IPS DF 4.7 (cell line): ENCODE measurements around the gene PRKAG3.

Experiments used
- DNase-seq: peaks from one replicate; pipeline ENCODE4 v3.0.0-alpha.2; 2013; ENCODE audit warnings: low spot score; ENCODE audit errors: extremely low read depth

Gene PRKAG3

DNA sequence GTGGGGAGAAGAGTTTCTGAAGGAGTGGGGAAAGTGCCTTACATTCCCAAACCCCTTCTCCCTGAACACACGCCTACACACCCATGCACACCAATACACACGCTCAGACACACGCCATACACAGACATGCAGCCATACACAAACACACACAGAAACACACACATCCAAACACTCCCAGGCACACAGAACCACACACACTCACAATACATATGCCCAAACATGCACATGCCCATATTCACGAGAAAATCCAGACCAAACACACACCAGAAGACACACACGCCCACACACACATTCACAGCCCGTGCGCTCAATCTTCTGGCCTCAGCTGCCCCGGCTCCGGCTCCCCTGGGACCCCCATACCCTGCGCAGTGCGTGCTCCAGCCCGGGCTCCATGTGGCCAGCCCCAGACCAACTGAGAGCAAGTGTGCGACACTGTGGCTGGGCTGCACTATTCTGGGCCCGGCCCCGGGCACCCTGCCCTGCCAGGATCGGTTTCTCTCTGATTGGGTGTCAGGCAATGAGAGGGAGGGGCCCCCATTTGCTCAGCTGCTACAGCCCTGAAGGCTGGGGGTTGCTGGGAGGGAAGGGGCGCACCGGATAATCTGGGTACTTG lies at the start of gene PRKAG3:
TSS of gene PRKAG3 (minus strand) at position 426 of the 613 bp plus-strand sequence.
- DNase-seq: no peak

DNA sequence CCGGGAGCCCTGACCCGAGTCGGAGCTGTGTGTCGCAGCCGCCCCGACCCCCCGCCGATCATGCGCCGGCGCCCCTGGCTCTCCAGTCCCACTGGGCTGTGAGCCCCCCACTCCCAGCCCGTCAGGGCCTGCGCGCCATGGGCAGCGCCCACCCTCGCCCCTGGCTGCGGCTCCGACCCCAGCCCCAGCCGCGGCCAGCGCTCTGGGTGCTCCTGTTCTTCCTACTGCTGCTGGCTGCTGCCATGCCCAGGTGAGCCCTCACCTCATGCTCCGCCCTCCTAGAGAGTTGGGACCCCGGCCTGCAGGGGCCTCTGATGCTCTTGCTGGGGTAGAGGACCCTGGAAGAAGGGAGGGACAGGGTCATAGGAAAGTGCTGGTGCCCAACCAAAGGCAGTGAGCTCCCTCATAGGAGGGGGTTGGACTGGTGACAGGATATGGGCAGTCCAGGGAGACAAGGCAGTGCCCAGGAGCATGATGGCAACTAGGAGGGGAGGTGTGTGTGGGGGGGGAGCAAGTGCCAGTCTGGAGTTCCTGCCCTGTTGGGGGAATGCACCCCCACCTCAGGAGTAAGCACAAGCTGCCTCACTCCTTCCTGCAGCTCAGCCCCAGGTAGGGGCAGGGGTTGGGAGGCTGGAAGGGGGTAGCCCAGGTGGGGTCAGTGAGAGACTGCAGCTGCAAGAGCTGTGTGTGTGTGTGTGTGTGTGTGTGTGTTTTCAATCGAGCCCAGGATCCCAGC lies 49.4 kb upstream of the PRKAG3 start:
- DNase-seq: no peak

DNA sequence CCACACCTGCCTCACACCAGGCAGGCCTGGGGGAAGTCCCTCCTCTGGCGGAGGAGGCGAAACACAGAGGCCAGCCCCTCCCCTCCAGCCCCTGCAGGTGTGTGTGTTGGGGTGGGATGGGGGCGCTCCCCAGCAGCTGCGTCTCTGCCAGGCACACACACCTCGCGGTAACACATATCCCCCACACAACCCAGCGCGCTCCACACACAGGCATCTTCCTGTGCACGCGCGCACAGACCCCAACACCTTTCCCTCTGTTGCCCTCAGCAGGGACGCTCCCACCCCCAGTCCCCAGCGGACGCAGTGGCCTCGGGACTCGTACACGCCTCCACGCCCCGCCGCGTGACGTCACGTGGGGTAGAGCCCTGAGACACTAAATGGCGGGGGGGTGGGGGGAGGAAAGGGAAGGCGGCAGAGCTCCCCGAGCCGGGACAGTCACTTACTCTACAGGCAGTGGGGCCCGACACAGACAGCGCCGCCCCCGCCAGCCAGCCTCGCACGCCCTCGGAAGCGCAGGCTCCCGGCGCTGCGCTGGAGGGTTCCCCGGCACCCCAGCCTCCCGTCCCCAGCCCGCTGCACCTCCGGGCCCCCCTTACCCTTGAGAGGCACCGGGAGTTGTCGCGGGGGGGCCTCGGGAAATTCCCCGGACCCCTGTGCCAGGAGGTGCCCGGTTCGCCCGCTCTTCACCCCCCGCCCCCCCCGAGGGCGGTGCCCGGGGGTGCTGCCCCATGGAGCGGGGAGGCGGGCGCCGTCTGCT lies 48.7 kb upstream of the PRKAG3 start, which contains the start of gene WNT10A:
TSS of gene WNT10A (plus strand) at position 751 of the 757 bp plus-strand sequence. CDS start 144 bp downstream, outside the sequence.
- DNase-seq: no peak

DNA sequence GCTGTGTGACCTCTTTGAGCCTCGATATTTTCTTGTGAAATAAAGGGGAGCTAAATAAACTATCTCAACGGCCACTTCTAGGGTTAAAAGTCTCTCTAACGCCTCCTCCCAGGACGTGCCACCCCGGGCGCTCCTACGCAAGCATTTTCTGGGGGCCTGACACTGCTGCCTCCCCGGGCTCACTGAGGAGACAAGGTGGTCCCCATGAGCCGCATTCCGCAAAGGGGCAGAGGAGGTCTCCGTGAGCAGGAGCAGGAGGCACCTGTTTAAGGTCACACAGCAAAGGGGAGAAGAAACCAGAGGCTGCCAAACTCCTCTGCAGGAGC lies 48.1 kb upstream of the PRKAG3 start:
- DNase-seq: no peak

DNA sequence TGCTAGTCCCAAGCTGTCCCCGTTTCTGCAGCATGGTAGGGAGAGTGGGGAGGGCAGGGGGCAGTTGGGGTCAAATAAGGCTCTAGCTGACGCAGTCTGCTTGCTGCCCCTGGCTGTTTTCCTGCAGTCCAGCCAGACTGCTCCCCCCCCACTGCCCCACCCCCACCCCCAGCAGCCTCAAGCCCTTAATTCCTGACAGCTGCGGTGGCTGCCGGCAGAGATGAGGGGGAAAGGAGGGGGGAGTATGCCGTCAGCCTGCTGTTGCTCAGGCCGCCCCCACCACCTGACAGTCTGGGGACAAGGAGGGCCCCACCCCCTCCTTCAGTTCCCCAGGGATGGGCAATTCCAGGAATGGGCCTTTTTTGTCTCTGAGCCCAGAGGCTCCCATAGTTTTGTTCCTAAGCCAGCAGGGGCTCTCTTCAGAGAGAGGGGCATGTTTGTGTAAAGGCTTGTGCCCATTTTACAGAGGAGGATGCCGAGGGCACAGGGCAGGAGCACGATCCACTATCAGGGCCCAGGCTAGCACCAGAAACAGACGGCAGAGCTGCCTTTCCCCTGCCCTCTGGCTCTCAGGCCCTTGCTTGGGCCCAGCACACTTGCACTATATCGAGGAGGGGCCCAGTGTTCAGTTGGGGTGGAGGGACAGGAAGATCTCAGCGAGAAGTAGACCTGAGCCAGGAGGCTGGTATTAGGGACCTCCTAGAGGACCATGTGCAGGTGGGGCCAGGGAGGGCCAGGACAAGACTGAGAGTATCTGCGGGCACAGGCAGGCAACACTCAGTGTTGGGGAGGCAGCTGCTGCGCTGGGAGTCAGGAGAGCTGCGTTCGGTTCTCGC lies 47.5 kb upstream of the PRKAG3 start:
- DNase-seq: no peak

DNA sequence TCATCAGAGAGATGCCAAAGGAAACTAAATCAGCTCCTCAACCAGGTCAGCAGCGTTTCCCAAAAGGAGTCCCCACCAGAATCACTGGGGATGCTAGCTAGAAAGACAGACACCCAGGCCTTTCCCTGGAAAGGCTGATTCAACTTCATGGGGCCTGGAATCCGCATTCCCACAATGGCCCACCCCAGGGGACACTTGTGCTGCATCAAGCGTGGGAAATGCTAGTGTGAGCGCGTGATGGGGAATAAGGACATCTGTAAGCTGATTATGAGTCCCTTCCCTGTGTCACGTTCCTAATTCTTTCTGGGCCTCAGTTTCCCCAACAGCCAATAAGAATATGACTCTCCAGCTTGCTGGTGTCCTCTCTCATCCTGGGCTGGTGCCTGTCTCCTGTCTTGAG lies 46.9 kb upstream of the PRKAG3 start:
- DNase-seq: no peak

DNA sequence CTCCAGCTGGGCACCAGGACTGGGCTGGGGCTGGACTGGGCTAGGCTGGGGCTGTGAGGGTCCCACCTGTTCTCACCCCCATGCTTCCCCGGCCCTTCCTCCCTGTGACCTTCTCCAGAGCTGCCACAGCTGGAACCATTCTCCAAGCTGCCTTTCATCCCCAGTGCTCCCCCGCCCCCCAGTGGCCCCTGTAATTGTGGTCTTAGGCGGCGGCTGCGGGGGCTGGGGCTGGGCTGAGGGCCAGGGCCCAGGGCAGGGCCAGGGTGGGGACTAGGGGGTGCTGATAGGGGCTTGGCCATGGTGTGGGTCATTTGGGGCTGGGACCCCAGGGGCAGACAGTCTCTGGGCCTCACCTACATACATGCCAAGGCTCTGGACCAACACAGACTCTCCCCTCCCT lies 46.3 kb upstream of the PRKAG3 start:
- no peak for DNase-seq

DNA sequence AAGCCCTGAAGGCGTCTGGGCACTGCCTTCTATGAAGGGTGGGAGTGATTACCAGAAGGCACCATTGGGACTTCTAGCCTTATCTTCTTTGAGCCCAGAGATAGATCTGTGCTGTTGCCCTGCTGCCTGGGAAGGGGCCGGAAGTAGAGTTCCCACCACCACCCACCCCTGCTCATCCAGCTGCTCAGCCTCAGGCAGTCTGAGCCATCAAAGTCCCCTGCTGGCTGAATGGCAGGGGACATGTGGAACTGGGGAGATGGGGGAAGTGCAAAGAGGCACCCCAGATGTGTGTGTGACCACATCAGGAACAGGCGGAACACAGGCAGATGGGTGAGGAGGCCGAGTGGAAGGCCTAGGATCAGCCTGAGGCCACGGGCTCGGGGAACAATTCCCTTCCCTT lies 45.7 kb upstream of the PRKAG3 start:
- no peak for DNase-seq

DNA sequence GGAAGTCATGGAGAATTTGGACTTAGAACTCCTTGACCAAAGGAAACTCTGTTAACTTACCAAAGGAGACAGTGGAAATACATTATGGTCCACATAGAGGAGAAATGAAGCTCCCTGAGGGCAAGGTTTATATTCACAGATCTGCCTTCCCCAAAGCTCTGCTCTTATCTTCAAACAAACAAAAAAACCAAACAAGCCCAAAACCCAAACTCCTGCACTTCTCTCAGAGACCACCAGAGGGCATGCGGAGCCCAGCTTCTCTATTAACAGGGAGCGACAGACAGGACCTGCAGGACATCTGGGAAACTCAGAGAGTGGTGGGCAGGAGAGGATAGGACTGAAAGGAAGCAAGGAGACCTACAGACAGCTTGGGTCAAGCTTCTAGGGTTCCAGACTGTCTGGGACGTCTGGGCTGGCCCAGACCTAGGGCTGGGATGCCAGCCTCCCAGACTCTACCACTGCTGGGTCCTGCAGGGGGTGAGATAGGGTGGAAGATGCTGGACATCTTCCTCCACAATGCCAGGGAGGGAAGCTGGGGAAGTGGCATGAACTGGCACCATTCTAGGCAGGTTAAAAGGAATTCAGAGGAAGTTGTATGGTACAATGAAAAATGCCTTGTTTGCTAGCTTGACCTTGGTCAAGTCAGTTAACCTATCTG lies 45.1 kb upstream of the PRKAG3 start:
- no peak for DNase-seq

DNA sequence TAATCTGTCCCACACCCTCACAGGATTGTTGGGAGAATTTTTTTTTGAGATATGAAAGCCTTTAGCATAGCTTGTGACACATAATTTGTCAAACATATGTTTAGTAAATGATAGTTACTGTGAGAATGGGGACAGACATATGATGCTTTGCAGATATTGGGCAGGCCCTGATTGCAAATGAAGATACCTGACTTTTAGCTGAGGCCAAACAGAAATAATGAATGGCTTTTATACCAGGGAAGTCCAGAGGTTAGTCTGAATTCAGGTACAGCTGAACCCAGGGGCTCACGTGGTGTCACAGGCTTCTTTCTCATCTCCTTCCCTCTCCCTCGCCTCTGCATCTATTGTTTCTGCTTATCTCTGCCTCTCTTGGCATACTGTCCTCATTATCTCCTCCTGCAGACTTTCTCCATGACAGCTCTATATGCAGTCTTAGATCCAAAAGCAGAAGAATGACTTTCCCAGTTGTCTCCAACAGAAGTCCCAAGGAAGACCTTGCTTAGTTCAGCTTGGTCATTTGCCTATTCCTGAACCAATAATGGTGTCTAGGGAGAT lies 44.2 kb upstream of the PRKAG3 start:
- DNase-seq: no peak

DNA sequence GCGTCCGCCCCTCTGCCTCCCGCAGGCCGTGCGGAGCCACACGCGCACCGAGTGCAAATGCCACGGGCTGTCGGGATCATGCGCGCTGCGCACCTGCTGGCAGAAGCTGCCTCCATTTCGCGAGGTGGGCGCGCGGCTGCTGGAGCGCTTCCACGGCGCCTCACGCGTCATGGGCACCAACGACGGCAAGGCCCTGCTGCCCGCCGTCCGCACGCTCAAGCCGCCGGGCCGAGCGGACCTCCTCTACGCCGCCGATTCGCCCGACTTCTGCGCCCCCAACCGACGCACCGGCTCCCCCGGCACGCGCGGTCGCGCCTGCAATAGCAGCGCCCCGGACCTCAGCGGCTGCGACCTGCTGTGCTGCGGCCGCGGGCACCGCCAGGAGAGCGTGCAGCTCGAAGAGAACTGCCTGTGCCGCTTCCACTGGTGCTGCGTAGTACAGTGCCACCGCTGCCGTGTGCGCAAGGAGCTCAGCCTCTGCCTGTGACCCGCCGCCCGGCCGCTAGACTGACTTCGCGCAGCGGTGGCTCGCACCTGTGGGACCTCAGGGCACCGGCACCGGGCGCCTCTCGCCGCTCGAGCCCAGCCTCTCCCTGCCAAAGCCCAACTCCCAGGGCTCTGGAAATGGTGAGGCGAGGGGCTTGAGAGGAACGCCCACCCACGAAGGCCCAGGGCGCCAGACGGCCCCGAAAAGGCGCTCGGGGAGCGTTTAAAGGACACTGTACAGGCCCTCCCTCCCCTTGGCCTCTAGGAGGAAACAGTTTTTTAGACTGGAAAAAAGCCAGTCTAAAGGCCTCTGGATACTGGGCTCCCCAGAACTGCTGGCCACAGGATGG lies 42.0 kb upstream of the PRKAG3 start:
- no peak for DNase-seq

DNA sequence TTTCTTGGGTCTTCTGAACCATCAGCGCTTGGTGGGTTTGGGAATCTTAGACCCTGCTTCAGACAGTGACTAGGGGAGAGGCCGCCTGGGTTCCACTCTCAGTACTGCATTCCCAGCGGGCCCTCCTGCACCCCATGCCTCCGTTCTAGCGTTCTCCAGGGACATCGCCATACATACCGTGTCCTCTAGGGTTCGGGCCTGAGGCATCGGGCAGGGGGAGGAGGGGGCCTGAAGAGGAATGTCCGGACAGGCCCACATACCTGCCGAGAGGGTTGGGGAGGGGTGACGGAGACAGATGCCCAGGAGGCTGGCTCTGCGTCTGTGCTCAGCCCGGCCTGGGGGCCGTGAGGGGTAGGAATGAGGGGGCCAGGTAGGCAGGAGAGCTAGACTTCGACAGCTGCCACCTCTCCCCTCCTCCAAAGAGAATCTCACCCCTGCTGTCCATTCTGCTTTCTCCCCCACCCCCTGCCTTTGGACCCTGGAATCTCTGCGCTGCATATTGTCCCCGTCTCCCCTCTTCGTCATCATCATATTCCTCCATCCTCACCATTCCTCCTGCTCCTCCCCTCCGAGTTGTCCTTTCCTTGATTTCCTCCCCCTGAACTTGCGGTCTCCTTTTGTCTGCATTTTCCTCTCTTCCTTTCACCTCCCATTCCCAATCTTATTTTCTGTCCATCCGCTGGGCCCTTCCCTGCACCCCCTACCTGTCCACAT lies 41.2 kb upstream of the PRKAG3 start:
- no peak for DNase-seq

DNA sequence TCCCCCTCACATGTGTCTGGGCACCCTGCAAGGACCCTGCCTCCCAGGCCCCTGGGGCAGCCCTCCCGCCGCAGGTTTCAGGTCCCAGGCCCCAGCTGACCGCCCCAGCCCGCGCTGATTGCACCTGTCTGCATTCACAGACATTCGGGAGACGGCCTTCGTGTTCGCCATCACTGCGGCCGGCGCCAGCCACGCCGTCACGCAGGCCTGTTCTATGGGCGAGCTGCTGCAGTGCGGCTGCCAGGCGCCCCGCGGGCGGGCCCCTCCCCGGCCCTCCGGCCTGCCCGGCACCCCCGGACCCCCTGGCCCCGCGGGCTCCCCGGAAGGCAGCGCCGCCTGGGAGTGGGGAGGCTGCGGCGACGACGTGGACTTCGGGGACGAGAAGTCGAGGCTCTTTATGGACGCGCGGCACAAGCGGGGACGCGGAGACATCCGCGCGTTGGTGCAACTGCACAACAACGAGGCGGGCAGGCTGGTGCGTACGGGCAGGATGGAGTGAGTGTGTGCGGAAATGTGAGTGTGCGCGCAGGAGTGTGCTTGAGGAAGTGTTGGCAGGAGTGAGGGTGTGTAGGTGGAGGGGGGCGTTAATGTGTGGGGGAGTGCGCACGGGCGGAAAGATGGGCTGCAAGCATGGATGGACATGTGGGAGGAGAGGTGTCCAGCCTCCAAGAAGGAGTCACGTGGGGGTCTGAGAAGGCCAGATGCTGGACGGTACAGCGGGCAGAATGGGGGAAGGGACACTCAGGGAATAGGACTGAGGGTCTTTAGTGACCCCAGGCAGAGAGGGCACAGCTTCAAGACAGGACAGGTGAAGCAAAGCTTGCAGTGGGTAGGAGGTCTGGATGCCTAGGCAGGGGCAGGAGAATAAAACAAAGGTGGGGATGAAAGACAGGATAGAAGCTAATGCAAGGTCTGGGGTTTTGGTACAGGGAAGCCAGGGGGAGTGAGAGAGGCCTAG lies 40.0 kb upstream of the PRKAG3 start:
- no peak for DNase-seq

DNA sequence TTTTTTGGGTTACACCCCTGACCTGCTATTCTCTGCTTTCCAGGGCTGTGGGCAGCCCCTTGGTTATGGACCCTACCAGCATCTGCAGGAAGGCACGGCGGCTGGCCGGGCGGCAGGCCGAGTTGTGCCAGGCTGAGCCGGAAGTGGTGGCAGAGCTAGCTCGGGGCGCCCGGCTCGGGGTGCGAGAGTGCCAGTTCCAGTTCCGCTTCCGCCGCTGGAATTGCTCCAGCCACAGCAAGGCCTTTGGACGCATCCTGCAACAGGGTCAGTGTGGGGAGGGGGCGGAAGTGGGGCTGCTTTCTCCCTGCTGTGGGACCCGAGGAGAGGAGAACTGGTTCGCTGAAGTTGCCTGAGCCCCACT lies 39.4 kb upstream of the PRKAG3 start:
- DNase-seq: no peak

DNA sequence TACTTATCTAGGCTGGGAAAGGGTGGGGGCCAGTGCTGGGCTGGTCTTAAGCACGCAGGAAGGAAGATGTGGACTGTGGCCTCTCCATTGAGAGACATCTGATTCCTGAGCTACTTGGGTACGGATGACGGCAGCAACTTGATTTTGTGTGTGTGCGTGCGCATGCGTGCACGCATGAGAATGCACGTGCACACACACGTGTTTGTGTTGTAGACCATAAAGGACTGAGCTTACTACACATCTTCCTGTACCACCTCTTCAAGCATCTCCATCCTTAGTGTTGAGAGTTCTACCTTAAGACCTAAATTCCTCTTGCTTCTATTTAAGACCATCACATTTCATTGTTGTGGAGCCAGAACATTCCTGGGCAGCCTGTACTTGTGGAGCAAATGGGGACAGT lies 37.5 kb upstream of the PRKAG3 start:
- DNase-seq: no peak

DNA sequence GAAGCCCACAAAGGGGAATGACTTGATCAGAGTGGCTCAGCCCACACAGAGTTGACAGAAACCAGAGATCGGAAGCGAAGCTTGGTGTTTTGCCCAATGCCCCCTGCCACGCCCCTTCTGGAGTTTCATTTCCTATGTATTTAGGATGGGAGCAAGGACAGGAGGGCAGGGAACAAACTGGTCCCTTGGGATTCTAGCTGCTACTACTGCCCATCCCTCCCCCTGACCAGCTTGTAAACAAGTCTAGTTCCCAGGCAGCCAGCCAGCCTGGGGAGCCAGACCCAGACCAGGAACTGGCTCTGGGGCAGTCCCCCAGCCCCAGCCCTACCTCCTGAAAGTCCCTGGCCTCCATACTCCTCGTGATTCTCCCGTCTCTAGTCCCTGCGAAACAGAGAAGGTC lies 36.3 kb upstream of the PRKAG3 start:
- no peak for DNase-seq

DNA sequence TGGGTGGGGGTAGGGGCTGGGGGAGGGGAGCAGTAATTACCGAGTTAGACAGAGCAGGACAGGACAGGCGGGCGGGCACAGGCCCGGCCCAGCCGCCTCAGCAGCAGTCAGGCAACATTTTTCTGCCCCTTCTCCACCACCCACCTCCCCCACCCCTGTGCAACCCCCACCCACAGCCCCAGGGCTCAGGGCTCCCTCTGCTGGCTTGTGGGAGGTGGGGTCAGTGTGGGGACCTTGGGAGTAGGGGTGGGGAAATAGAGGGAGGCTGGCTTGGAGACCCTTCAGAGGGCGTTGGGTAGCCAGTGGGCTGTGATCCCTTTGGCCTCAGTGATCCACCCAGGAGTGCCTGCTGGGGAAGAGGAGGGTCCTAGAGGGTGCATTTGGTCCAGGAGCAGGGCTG lies 34.4 kb upstream of the PRKAG3 start:
- no peak for DNase-seq

DNA sequence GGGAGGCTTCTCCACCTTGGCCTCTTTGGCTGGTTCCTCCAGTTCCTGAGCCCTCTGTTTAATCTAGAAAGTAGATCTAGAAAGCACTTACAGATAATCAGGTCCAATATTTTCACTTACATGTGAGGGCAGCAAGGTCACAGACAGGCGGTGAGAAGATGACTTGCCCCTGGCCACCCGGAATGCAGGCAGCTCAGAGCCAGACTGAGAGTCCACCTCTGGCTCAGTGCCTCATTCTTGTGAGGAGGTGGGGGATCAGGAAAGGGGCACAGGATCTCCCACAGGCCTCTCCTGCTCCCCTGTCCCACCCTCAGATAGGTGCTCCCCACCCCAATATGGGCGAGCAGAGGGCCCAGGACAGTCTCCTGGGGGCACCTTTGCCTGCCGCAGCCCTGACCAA lies 33.8 kb upstream of the PRKAG3 start:
- DNase-seq: no peak
